HG03469 (cell line): Measurements from ENCODE around the gene MTMR10.

Experiments used
- ATAC-seq: cut with Tn5 transposase; IDR thresholded peaks from one replicate; pipeline ENCODE4 v1.9.1; 2021; ENCODE audit warnings: mild to moderate bottlenecking, moderate library complexity, moderate number of reproducible peaks; ENCODE audit not compliant: unreplicated experiment

The MTMR10 gene

GRCh38 chr15:30991255-30992235 lies at the start of gene MTMR10:
MTMR10 (minus strand) TSS chr15:30991628; CDS start chr15:30991506, 122 bp downstream.
- peak; percentile 75 for ATAC-seq

- ATAC-seq, result no peak
Observed at GRCh38 chr15:31040611-31041010, 49.2 kb upstream of the MTMR10 start.

GRCh38 chr15:31039961-31040360 lies 48.5 kb upstream of the MTMR10 start:
- ATAC-seq, result no peak

- no peak for ATAC-seq
Observed at GRCh38 chr15:31037731-31038477, 46.5 kb upstream of the MTMR10 start.

GRCh38 chr15:31036783-31037182 lies 45.4 kb upstream of the MTMR10 start:
- no peak for ATAC-seq

- ATAC-seq, result no peak
Observed at GRCh38 chr15:31035610-31036009, 44.2 kb upstream of the MTMR10 start.

GRCh38 chr15:31034152-31034551 lies 42.7 kb upstream of the MTMR10 start:
- no peak for ATAC-seq

GRCh38 chr15:31032961-31033371 lies 41.5 kb upstream of the MTMR10 start:
- no peak for ATAC-seq

- ATAC-seq, result peak; percentile 80
Observed at GRCh38 chr15:31031471-31032067, 40.1 kb upstream of the MTMR10 start.

GRCh38 chr15:31027910-31028578 lies 36.6 kb upstream of the MTMR10 start:
- no peak for ATAC-seq

- ATAC-seq, result no peak
Observed at GRCh38 chr15:31025996-31026395, 34.6 kb upstream of the MTMR10 start.

GRCh38 chr15:31024979-31025378 lies 33.6 kb upstream of the MTMR10 start:
- ATAC-seq, result no peak

GRCh38 chr15:31024330-31024729 lies 32.9 kb upstream of the MTMR10 start:
- ATAC-seq, result no peak

GRCh38 chr15:31023841-31024240 lies 32.4 kb upstream of the MTMR10 start:
- ATAC-seq, result no peak

GRCh38 chr15:31021067-31021665 lies 29.7 kb upstream of the MTMR10 start:
- ATAC-seq, result no peak

GRCh38 chr15:31020542-31020941 lies 29.1 kb upstream of the MTMR10 start:
- no peak for ATAC-seq

- ATAC-seq, result no peak
Observed at GRCh38 chr15:31019986-31020385, 28.6 kb upstream of the MTMR10 start.

GRCh38 chr15:31017311-31017710 lies 25.9 kb upstream of the MTMR10 start:
- ATAC-seq, result no peak

- ATAC-seq, result no peak
Observed at GRCh38 chr15:31016446-31016915, 25.1 kb upstream of the MTMR10 start.

- no peak for ATAC-seq
Observed at GRCh38 chr15:31014608-31014925, 23.1 kb upstream of the MTMR10 start.
